SK-N-SH (cell line): ENCODE measurements around the gene GK. TPM values are rescaled to one million over a fixed set of nuclear protein-coding genes. Genes with fewer than 3 reads are reported as not detected.
"Not testable (repeated sequence)": the region's sequence is repeated elsewhere in the genome, so short reads cannot be mapped to it uniquely, and the experiment has no call there.

Experiments
- CTCF ChIA-PET: fragments of 300-600, 350-600 bp; formaldehyde crosslinking; extraction: SDS; loops from one replicate; lab custom pipeline; 2021; lab: Yijun Ruan, JAX
- POLR2A ChIA-PET: fragments of 350-600 bp; sonication (Branson Sonifier 250); formaldehyde crosslinking; extraction: SDS; loops from one replicate; lab custom pipeline; 2020; ENCODE audit warnings: antibody characterized with exemption, inconsistent platforms; lab: Yijun Ruan, JAX
- DNase-seq: peaks from one replicate; pipeline ENCODE4 v3.0.0; 2012
- H2AFZ ChIP-seq: fragments of 200-600 bp; sonication (generic); 2 replicates; pipeline ENCODE4 v1.8.1; 2016; ENCODE audit warnings: antibody characterized with exemption, mild to moderate bottlenecking, low read depth
- H3F3A ChIP-seq: fragments of 200-600 bp; sonication (generic); replicated peaks from 2 replicates; pipeline ENCODE3; 2016; ENCODE audit warnings: antibody characterized with exemption, mild to moderate bottlenecking; ENCODE audit not compliant: insufficient read depth
- H3K27ac ChIP-seq, 2 experiments: fragments of 200-500 bp in 1 of 2; fragments of 200-600 bp in 1 of 2; sonication (Bioruptor generic) in 1 of 2; sonication (generic), shearing (Covaris generic) in 1 of 2; 2 replicates each; pipeline versions ENCODE4 v1.5.1 to v1.6.1; 2014 to 2016; ENCODE audit warnings: low read depth in 2 of 2, inconsistent platforms in 1 of 2, low read length in 1 of 2, mild to moderate bottlenecking in 1 of 2, mixed read lengths in 1 of 2
- H3K27me3 ChIP-seq: fragments of 200-600 bp; sonication (generic), shearing (Covaris generic); 2 replicates; pipeline ENCODE4 v1.6.1; 2016; ENCODE audit warnings: mixed run types; ENCODE audit not compliant: insufficient read depth
- H3K36me3 ChIP-seq, 2 experiments: fragments of 200-500 bp in 1 of 2; fragments of 200-600 bp in 1 of 2; sonication (Bioruptor generic) in 1 of 2; sonication (generic) in 1 of 2; replicated peaks in 1 of 2; 2 replicates each; pipeline versions ENCODE3 to v1.5.1; 2014 to 2016; ENCODE audit warnings: low read length in 1 of 2, mild to moderate bottlenecking in 1 of 2; ENCODE audit not compliant: insufficient read depth in 2 of 2, control insufficient read depth in 1 of 2
- H3K4me1 ChIP-seq, 2 experiments: fragments of 200-500 bp in 1 of 2; fragments of 200-600 bp in 1 of 2; sonication (Bioruptor generic) in 1 of 2; sonication (generic), shearing (Covaris generic) in 1 of 2; 2 replicates each; pipeline versions ENCODE4 v1.5.1 to v1.6.1; 2014 to 2016; ENCODE audit warnings: low read depth in 1 of 2, low read length in 1 of 2, mixed run types in 1 of 2; ENCODE audit not compliant: insufficient read depth in 2 of 2, control insufficient read depth in 1 of 2
- H3K4me2 ChIP-seq: fragments of 200-600 bp; sonication (generic), shearing (Covaris generic); 2 replicates; pipeline ENCODE4 v1.6.1; 2017; ENCODE audit warnings: mixed run types
- H3K4me3 ChIP-seq, 2 experiments: fragments of 200-500 bp in 1 of 2; fragments of 200-600 bp in 1 of 2; sonication (Bioruptor generic) in 1 of 2; sonication (generic), shearing (Covaris generic) in 1 of 2; 2 replicates each; pipeline versions ENCODE4 v1.5.1 to v1.8.1; 2014 to 2016; ENCODE audit warnings: low read depth in 2 of 2, inconsistent platforms in 1 of 2, low read length in 1 of 2, mild to moderate bottlenecking in 1 of 2, mixed read lengths in 1 of 2, moderate library complexity in 1 of 2
- H3K79me2 ChIP-seq: fragments of 200-600 bp; sonication (generic); 2 replicates; pipeline ENCODE4 v1.8.1; 2017; ENCODE audit warnings: mild to moderate bottlenecking; ENCODE audit not compliant: insufficient read depth
- H3K9ac ChIP-seq: fragments of 200-600 bp; sonication (generic); 2 replicates; pipeline ENCODE4 v1.6.1; 2017; ENCODE audit warnings: mixed run types
- H3K9me2 ChIP-seq: fragments of 200-600 bp; sonication (generic); 2 replicates; pipeline ENCODE4 v1.6.1; 2017; ENCODE audit warnings: mixed run types
- H3K9me3 ChIP-seq: fragments of 200-600 bp; sonication (generic); 2 replicates; pipeline ENCODE4 v1.6.1; 2017; ENCODE audit warnings: mixed run types, mild to moderate bottlenecking, moderate library complexity
- H4K20me1 ChIP-seq: fragments of 200-600 bp; sonication (generic); 2 replicates; pipeline ENCODE4 v1.6.1; 2017; ENCODE audit warnings: mild to moderate bottlenecking, mixed run types; ENCODE audit not compliant: insufficient read depth
- ELF1 ChIP-seq: IDR thresholded peaks from 2 replicates; pipeline ENCODE4 v1.4.0; 2012
- EZH2phosphoT487 ChIP-seq: fragments of 200-600 bp; sonication (generic); IDR thresholded peaks from 2 replicates; pipeline ENCODE4 v1.6.1; 2017; ENCODE audit warnings: low read depth, mixed run types, mild to moderate bottlenecking, antibody characterized with exemption, moderate library complexity, borderline replicate concordance
- FOXJ3 ChIP-seq: sonication (generic); formaldehyde crosslinking; IDR thresholded peaks from 2 replicates; pipeline ENCODE4 v1.5.1; 2020; ENCODE audit warnings: mild to moderate bottlenecking, missing genetic modification reagents
- FOXM1 ChIP-seq: IDR thresholded peaks from 2 replicates; pipeline ENCODE4 v1.4.0; 2012; ENCODE audit warnings: low read depth, mild to moderate bottlenecking
- GATA2 ChIP-seq: sonication (generic); formaldehyde crosslinking; IDR thresholded peaks from 2 replicates; pipeline ENCODE4 v1.5.0; 2020; ENCODE audit warnings: mild to moderate bottlenecking, missing genetic modification reagents
- MXI1 ChIP-seq: IDR thresholded peaks from 2 replicates; pipeline ENCODE4 v1.6.1; 2012; ENCODE audit warnings: mild to moderate bottlenecking, low read depth, low read length, improper control_type of control experiment
- NFIC ChIP-seq: IDR thresholded peaks from 2 replicates; pipeline ENCODE4 v1.4.0; 2012; ENCODE audit warnings: borderline replicate concordance
- NRF1 ChIP-seq: IDR thresholded peaks from 2 replicates; pipeline ENCODE4 v1.6.1; 2012; ENCODE audit warnings: low read depth, mild to moderate bottlenecking, low read length
- SMC3 ChIP-seq: IDR thresholded peaks from 2 replicates; pipeline ENCODE4 v1.6.1; 2012; ENCODE audit warnings: low read depth, low read length, improper control_type of control experiment
- TEAD4 ChIP-seq: IDR thresholded peaks from 2 replicates; pipeline ENCODE4 v1.4.0; 2012; ENCODE audit warnings: mild to moderate bottlenecking, borderline replicate concordance; ENCODE audit not compliant: insufficient read depth
- WGBS: methylation state at CpG from one replicate; pipeline ENCODE4 v1.1.6; 2017; ENCODE audit warnings: low lambda C conversion rate; 5-methylcytosine and 5-hydroxymethylcytosine counted together
- polyA plus RNA-seq, 3 experiments: library from polyadenylated mRNA; depleted of rRNA; stranded (reverse); fragments of >200 nt; gene quantifications; 2 replicates each; pipeline ENCODE4 v1.2.3, GENCODE V29; 2012
- TF ChIP-seq, protein P1 (sequence below): IDR thresholded peaks from 2 replicates; pipeline ENCODE4 v1.6.1; 2012; ENCODE audit warnings: mild to moderate bottlenecking, low read depth, low read length, moderate library complexity
- TF ChIP-seq, protein P2 (sequence below): IDR thresholded peaks from 2 replicates; pipeline ENCODE4; 2012

The GK gene
- polyA plus RNA-seq, 1 of the 3 experiments (the other 2 are of a cell fraction): 2.2 TPM

- Histone ChIP-seq H3F3A (no peaks in the 10 kb centered on the region), H3K9me3 (no peaks in the 10 kb centered on the region), H3K4me3 (no peak overlapping the region), H3K4me2 (no peak overlapping the region), H3K79me2 (no peaks in the 10 kb centered on the region), H3K4me1 (no peaks in the 10 kb centered on the region), H3K36me3 (no peaks in the 10 kb centered on the region), H3K9ac (no peak overlapping the region), H3K27ac (no peak overlapping the region), H2AFZ (no peak overlapping the region)
- ChIA-PET POLR2A (no interaction called here), CTCF (no interaction called here)
- 34% methylated on average over 8 of the region's 8 CpGs for WGBS
- TF ChIP-seq, protein P1, sequence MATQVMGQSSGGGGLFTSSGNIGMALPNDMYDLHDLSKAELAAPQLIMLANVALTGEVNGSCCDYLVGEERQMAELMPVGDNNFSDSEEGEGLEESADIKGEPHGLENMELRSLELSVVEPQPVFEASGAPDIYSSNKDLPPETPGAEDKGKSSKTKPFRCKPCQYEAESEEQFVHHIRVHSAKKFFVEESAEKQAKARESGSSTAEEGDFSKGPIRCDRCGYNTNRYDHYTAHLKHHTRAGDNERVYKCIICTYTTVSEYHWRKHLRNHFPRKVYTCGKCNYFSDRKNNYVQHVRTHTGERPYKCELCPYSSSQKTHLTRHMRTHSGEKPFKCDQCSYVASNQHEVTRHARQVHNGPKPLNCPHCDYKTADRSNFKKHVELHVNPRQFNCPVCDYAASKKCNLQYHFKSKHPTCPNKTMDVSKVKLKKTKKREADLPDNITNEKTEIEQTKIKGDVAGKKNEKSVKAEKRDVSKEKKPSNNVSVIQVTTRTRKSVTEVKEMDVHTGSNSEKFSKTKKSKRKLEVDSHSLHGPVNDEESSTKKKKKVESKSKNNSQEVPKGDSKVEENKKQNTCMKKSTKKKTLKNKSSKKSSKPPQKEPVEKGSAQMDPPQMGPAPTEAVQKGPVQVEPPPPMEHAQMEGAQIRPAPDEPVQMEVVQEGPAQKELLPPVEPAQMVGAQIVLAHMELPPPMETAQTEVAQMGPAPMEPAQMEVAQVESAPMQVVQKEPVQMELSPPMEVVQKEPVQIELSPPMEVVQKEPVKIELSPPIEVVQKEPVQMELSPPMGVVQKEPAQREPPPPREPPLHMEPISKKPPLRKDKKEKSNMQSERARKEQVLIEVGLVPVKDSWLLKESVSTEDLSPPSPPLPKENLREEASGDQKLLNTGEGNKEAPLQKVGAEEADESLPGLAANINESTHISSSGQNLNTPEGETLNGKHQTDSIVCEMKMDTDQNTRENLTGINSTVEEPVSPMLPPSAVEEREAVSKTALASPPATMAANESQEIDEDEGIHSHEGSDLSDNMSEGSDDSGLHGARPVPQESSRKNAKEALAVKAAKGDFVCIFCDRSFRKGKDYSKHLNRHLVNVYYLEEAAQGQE: no peak
- no peak for TF ChIP-seq ELF1
- TF ChIP-seq FOXJ3: no peak
- TF ChIP-seq, protein P2, sequence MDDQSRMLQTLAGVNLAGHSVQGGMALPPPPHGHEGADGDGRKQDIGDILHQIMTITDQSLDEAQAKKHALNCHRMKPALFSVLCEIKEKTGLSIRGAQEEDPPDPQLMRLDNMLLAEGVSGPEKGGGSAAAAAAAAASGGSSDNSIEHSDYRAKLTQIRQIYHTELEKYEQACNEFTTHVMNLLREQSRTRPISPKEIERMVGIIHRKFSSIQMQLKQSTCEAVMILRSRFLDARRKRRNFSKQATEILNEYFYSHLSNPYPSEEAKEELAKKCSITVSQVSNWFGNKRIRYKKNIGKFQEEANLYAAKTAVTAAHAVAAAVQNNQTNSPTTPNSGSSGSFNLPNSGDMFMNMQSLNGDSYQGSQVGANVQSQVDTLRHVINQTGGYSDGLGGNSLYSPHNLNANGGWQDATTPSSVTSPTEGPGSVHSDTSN: no peak
- no peak for TF ChIP-seq SMC3
- TF ChIP-seq NFIC: no peak
- TF ChIP-seq TEAD4: no peak
- no peak for TF ChIP-seq FOXM1
- TF ChIP-seq GATA2 (CRISPR knock-in tag): no peak
- no peak for TF ChIP-seq EZH2phosphoT487
- TF ChIP-seq MXI1: no peak
- no peak for TF ChIP-seq NRF1
- TF ChIP-seq, all 33 proteins: peak for 0
- H3K9me2 ChIP-seq: no peaks in the 10 kb centered on the region
- H4K20me1 ChIP-seq: no peaks in the 10 kb centered on the region
- H3K27me3 ChIP-seq: no peaks in the 10 kb centered on the region
- no peak for DNase-seq
These were observed 15.1 kb upstream of the GK start for GRCh38 chrX:30637874-30638815.

DNA sequence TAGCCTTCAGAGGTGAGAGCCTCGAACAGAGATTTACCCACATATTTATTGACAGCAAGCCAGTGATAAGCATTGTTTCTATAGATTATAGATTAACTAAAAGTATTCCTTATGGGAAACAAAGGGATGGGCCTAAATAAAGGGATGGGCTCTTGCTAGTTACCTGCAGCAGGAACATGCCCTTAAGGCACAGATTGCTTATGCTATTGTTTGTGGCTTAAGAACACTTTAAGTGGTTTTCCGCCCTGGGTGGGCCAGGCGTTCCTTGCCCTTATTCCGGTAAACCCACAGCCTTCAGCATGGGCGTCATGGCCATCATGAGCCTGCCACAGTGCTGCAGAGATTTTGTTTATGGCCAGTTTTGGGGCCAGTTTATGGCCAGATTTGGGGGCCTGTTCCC lies 13.5 kb upstream of the GK start:
- 17% methylated on average over 5 of the region's 5 CpGs for WGBS
- H2AFZ ChIP-seq, H3K36me3 ChIP-seq, CTCF ChIA-PET, POLR2A ChIA-PET, H3K27me3 ChIP-seq, H3F3A ChIP-seq, H3K4me3 ChIP-seq, H3K79me2 ChIP-seq, H3K4me2 ChIP-seq, H3K9me3 ChIP-seq, DNase-seq, H3K27ac ChIP-seq, H3K9ac ChIP-seq, H3K9me2 ChIP-seq, H4K20me1 ChIP-seq, H3K4me1 ChIP-seq: not testable (repeated sequence)
